GM18951 (cell line): ENCODE measurements around the gene THOC6.

Experiments
- POLR2A ChIP-seq: IDR thresholded peaks from 4 replicates; pipeline ENCODE4 v1.6.1; 2011; ENCODE audit warnings: mild to moderate bottlenecking; ENCODE audit not compliant: insufficient read length, insufficient read depth; ENCODE audit errors: extremely low read depth
- in situ Hi-C: fragments of 300-500 bp; cut with MboI; formaldehyde crosslinking; loops from one replicate; pipeline ENCODE4 v1.12.0; 2022; ENCODE audit warnings: low sequenced_read_pairs, mixed read lengths, inconsistent platforms; ENCODE audit not compliant: unreplicated experiment

Gene THOC6

DNA sequence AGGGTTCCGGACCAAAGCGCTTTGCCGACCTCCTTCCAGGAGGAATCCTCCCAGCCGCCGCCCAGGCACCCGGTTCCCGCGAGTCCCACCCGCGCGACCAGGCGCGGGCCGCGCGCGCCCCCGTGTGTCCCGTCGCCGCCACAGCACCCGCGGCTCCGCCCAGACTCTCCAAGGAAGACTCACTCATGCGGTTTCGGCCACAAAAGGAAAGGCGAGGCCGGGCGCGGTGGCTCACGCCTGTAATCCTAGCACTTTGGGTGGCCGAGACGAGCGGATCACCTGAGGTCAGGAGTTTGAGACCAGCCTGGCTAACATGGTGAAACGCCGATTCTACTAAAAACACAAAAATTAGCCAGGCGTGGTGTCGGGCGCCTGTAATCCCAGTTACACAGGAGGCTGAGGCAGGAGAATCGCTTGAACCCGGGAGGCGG, 40.1 kb upstream of the THOC6 start:
- no peak for TF ChIP-seq POLR2A
- in situ Hi-C loops = no loop called here

- in situ Hi-C loops = no loop called here
- no peak for TF ChIP-seq POLR2A
Measured at GRCh38 chr16:2985462-2985861, 38.4 kb upstream of the THOC6 start.

GRCh38 chr16:2985893-2986355, 37.9 kb upstream of the THOC6 start:
- in situ Hi-C loops = no loop called here
- TF ChIP-seq POLR2A = no peak

DNA sequence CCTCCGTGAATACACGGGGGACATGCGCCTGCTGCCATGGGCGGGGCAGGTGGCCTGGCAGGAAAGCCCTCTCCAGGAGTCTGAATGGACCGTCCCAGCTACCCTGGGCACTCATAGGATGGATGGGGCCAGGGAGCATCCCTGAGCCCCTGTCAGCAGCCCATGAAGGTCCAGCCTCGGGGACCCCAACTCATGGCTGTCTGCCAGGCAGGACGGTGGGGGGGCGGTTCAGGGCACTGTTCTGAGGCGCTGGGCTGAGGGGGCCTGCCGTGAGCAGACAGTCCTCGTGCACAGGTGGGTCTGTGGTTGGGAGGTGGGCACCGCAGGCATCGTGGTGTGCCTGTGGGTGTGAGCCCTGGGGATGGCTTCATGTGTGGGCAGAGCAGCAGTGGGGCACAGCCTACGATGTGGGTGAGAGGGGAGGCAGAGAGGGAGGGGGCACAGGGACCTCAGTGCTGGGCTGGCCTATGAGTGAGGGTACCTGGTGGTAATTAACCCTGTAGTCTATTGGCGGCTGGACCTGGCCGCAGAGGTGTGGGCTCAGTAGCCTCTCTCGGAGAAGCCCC, 37.1 kb upstream of the THOC6 start:
- in situ Hi-C loops = no loop called here
- TF ChIP-seq POLR2A = no peak

DNA sequence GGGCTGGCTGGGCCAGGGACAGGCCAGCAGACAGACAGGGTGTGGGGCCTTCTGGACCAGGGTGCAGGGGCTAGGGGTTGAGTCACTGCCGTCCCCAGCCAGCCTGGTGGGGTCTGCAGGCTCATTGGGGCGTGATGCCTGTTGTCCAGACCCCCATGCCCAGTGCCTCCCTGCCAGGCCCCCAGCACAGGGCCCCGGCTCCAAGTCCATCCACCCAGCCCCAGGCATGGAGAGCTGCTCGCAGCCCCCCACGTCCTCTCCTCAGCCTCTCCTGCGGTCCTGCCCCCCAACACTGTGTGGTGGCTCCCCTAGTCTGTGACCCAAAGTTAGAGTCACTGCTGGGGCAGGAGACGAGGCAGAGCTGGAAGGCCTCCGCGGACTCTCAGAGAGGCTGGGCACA, 36.5 kb upstream of the THOC6 start:
- in situ Hi-C loops = no loop called here

DNA sequence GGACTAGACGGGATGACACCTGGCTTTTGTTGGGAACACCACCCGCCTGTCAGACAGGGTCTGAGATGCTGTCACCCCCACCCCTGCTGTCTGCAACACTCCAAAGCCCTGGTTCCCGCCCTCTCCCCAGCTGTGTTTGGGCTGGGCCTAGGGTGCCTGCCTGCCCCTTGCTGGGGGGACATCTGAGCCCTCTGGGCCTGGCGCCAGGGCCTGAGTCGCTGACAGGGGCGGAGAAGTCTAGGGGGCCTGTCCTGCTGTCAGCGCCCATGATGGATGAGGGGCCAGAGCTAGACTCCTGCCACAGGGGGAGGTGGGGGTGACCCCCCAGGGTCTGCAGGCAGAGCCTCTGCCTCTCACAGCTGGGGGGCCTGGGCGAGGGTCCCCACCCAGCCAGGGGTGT, 36.0 kb upstream of the THOC6 start:
- TF ChIP-seq POLR2A = no peak
- in situ Hi-C loops = no loop called here

More for the DNA sequence above, 36.5 kb upstream of the THOC6 start:
- TF ChIP-seq POLR2A = no peak

- in situ Hi-C loops = no loop called here
Measured at GRCh38 chr16:2988590-2989099, 35.2 kb upstream of the THOC6 start.

GRCh38 chr16:2990891-2991290, 32.9 kb upstream of the THOC6 start:
- no peak for TF ChIP-seq POLR2A
- in situ Hi-C loops = no loop called here

More at GRCh38 chr16:2988590-2989099, 35.2 kb upstream of the THOC6 start:
- no peak for TF ChIP-seq POLR2A

DNA sequence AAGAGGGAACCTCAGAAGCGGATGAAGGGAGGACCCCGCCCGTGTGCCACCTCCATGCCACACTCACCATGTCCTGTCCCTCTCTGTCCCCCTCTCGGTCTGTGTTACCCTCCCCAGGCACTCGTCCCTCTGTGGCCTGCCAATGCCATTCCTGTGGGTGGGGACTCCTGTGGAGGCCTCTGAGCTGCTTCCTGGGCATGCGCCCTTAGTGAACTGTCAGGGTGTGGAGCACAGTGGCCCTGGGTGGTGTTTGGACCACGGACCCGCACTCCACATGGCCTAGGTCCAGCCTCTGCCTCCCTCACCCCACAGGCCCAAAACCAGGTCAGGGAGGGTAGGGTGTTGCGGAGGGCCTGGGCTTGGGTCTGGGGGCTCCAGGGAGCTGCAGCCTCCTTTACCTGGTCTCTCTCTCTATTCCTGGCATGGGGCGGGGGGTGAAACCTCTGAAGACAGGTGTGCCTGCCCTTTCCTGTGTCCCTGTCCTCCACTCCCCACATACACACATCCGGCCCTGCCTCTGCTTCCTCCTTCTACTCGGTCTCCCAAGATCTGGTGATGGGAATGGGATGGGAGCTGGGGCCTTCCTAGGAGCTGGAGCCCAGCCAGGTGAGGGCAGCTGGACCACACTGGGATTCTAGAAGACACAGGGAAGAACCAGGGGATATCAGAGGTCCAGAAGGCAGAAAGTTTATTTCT, 32.1 kb upstream of the THOC6 start:
- in situ Hi-C loops = no loop called here
- no peak for TF ChIP-seq POLR2A

GRCh38 chr16:2992383-2993081, 31.3 kb upstream of the THOC6 start:
- in situ Hi-C loops = no loop called here
- TF ChIP-seq POLR2A = no peak

DNA sequence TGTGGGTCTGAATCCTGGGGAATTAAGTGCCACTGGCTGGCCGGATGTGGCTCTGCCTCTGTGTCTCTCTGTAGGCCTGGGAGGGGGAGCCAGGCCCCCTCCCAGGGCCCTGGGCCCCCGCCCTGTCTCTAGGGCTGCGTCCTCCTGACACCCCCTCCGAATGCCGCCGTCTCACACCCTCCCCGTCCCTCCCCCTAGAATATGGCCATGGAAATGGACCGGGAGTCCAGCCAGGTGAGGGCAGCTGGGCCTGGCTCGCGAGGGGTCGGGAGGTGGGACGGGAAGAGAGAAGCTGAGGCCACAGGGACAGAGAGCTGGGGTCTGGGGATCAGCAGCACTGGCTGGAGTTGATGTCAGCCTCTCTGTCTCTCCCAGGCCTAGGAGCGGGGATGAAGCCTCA, 27.5 kb upstream of the THOC6 start:
- in situ Hi-C loops = no loop called here
- no peak for TF ChIP-seq POLR2A

- in situ Hi-C loops = no loop called here
- TF ChIP-seq POLR2A = no peak
Measured at GRCh38 chr16:2999929-3000328, 23.9 kb upstream of the THOC6 start.

DNA sequence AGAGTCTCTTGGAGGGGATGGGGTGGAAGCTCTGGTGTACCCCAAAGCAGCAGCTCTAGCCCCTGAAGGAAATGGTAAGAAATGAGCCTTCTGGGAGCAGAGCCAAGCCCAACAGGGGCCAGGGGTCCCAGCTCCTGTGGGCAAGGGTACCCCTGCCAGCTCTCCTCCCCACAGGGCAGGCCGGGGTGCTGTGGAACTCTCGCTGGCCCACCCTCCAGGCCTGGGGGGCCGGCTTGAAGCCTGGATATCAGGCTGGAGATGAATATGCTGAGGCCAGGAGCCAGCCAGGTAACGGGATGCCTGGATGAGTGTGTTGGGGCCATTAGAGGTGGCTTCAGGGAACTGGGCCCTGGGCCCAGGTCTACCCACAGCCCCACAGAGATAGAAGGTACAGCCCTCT, 23.3 kb upstream of the THOC6 start:
- in situ Hi-C loops = no loop called here
- no peak for TF ChIP-seq POLR2A

GRCh38 chr16:3001316-3001715, 22.5 kb upstream of the THOC6 start:
- no peak for TF ChIP-seq POLR2A
- in situ Hi-C loops = no loop called here

DNA sequence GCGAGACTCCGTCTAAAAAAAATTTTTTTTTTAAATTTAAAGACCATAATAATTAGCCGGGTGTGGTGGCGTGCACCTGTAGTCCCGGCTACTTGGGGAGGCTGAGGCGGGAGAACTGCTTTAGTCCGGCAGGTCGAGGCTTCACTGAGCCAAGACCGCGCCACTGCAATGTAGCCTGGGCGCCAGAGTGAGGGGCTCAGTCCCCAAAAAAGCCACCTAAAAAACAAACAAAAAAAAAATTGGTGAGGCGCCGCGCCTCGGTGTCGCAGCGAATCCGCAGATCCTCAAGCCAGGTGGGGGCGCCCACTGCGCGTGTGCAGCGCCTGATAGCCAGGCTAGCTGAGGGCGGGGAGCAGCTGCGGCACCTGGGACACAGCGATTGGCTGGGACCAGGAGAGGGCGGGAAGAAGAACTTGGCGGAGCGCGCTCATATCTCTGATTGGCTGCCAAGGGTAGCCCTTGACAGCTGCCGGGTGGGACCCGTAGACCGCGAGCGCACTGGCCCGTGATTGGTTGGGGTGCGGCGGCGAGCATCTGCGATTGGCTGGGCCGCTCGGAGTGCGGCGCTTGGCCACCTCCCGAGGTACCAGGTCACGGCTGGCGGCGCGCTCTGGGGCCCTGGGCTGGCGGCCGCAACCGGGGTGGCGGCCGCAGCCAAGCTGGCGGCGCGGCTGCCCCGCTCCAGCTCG, 20.1 kb upstream of the THOC6 start:
- in situ Hi-C loops = no loop called here
- peak; percentile 35 for TF ChIP-seq POLR2A
